Testis (tissue), 2 donors: ENCODE results near the gene GPR33.

Source experiments
- POLR2A ChIP-seq: fragments of 450-650 bp; IDR thresholded peaks from one replicate; pipeline ENCODE4 v1.6.1; 2017; ENCODE audit warnings: antibody characterized with exemption, mild to moderate bottlenecking, moderate library complexity
- TF ChIP-seq, protein P1 (sequence below), 3 experiments: fragments of 450-650 bp in 2 of 3; fragments of 200-600 bp in 1 of 3; sonication (generic) in 1 of 3; IDR thresholded peaks; one replicate each; pipeline ENCODE4 v1.5.1; 2016 to 2019; ENCODE audit warnings: antibody characterized with exemption in 3 of 3, mild to moderate bottlenecking in 2 of 3, moderate library complexity in 1 of 3

DNA sequence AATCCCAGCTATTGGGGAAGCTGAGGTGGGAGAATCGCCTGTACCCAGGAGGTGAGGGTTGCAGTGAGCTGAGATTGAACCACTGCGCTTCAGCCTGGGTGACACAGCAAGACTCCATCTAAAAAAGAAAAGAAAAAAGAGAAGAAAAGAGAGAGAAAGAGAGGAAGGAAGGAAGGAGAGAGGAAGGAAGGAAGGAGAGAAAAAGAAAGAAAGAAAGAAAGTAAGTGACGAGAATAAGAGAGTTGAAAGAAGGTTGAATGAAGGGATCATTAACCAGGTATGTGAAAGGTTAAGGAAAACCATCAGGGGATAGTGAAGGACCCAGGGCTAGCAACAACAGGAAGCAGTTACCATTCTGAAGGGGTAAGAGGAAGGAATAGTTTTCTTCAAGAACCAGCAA is 26.3 kb downstream of the GPR33 start:
- TF ChIP-seq, protein P1, sequence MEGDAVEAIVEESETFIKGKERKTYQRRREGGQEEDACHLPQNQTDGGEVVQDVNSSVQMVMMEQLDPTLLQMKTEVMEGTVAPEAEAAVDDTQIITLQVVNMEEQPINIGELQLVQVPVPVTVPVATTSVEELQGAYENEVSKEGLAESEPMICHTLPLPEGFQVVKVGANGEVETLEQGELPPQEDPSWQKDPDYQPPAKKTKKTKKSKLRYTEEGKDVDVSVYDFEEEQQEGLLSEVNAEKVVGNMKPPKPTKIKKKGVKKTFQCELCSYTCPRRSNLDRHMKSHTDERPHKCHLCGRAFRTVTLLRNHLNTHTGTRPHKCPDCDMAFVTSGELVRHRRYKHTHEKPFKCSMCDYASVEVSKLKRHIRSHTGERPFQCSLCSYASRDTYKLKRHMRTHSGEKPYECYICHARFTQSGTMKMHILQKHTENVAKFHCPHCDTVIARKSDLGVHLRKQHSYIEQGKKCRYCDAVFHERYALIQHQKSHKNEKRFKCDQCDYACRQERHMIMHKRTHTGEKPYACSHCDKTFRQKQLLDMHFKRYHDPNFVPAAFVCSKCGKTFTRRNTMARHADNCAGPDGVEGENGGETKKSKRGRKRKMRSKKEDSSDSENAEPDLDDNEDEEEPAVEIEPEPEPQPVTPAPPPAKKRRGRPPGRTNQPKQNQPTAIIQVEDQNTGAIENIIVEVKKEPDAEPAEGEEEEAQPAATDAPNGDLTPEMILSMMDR (IDR thresholded peaks at IDR 0.05): no peak
- no peak for TF ChIP-seq POLR2A
